ENCODE measurements around the gene CDH15.
"Not testable (repeated sequence)": the region's sequence is repeated elsewhere in the genome, so short reads cannot be mapped to it uniquely, and the experiment has no call there.

The CDH15 gene

GRCh38 chr16:89187032-89187769 lies 15.7 kb downstream of the CDH15 start:
- DNase-seq (ENCODE audit: low read depth, low spot score), result no peak

- DNase-seq (ENCODE audit: low read depth, low spot score), result no peak
Measured at GRCh38 chr16:89187770-89188392, 16.3 kb downstream of the CDH15 start.

DNA sequence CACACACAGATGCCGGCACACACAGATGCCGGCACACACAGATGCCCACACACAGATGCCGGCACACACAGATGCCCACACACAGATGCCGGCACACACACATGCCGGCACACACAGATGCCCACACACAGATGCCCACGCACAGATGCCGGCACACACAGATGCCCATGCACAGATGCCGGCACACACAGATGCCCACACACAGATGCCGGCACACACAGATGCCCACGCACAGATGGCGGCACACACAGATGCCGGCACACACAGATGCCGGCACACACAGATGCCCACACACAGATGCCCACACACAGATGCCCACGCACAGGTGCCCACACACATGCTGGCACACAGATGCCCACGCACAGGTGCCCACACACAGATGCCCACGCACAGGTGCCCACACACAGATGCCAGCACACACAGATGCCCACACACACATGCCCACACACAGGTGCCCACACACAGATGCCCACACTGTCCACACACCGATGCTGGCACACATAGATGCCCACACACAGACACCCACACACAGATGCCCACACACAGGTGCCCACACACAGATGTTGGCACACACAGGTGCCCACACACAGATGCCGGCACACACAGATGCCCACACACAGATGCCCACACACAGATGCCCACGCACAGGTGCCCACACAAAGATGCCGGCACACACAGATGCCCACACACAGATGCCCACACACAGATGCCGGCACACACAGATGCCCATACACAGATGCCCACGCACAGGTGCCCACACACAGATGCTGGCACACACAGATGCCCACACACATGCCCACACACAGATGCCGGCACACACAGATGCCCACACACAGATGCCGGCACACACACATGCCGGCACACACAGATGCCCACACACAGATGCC lies 17.2 kb downstream of the CDH15 start:
- DNase-seq (ENCODE audit: low read depth, low spot score), result not testable (repeated sequence)

GRCh38 chr16:89189358-89190025 lies 17.9 kb downstream of the CDH15 start:
- DNase-seq (ENCODE audit: low read depth, low spot score), result no peak

DNA sequence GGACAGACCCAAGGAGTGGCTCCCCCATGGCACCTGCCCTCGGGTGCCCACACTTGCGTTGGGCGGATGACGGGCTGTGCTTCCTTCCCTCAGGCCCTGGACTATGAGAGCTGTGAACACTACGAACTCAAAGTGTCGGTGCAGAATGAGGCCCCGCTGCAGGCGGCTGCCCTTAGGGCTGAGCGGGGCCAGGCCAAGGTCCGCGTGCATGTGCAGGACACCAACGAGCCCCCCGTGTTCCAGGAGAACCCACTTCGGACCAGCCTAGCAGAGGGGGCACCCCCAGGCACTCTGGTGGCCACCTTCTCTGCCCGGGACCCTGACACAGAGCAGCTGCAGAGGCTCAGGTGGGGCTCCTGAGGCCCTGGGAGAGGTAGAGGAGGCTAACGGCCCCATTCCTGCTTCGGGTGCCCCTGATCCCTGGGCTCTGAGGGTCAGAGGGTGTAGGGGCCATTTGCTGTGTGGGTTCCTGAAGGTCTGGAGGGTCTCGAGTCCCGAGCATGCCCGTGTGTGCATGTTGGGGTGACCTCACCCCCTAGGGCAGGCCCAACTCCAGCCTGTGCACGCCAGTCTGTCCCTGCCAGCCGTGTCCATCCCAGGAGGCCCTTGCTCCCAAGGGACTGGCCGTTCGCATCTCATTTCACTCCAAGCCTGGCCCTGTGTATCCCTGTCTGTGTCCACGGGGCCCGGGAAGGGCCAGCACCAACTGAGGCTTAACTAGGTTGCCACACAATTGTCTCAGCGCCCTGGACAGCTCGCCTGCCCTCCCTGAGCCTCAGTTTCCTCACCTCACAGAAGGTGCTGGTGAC lies 18.8 kb downstream of the CDH15 start:
- no peak for DNase-seq (ENCODE audit: low read depth, low spot score)

DNA sequence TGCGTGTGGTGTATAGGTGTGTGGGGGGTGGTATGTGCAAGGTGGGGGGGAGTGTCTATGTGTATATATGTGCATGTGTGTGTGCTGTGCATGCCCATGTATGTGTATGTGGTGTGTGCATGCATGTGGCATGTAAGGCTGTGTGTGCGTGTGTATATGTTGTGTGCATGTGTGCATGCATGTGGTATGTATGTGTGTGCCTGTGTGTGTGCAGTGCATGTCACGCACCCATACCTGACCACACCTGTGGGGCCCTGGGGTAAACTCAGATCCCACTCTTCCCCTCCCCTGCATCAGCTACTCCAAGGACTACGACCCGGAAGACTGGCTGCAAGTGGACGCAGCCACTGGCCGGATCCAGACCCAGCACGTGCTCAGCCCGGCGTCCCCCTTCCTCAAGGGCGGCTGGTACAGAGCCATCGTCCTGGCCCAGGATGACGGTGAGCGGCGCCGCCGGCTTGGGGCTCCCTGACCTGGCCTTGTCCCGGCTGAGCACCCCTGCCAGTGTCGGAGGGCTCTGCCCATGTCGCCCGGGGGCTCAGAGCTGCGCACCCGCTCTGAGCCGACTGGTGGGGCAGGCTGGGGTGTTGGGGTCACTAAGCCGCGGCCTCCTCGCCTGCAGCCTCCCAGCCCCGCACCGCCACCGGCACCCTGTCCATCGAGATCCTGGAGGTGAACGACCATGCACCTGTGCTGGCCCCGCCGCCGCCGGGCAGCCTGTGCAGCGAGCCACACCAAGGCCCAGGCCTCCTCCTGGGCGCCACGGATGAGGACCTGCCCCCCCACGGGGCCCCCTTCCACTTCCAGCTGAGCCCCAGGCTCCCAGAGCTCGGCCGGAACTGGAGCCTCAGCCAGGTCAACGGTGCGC lies 19.7 kb downstream of the CDH15 start:
- DNase-seq (ENCODE audit: low read depth, low spot score), result no peak

- DNase-seq (ENCODE audit: low read depth, low spot score), result no peak
Measured at GRCh38 chr16:89191901-89192185, 20.3 kb downstream of the CDH15 start.

GRCh38 chr16:89192186-89192955 lies 20.8 kb downstream of the CDH15 start:
- DNase-seq (ENCODE audit: low read depth, low spot score), result not testable (repeated sequence)

DNA sequence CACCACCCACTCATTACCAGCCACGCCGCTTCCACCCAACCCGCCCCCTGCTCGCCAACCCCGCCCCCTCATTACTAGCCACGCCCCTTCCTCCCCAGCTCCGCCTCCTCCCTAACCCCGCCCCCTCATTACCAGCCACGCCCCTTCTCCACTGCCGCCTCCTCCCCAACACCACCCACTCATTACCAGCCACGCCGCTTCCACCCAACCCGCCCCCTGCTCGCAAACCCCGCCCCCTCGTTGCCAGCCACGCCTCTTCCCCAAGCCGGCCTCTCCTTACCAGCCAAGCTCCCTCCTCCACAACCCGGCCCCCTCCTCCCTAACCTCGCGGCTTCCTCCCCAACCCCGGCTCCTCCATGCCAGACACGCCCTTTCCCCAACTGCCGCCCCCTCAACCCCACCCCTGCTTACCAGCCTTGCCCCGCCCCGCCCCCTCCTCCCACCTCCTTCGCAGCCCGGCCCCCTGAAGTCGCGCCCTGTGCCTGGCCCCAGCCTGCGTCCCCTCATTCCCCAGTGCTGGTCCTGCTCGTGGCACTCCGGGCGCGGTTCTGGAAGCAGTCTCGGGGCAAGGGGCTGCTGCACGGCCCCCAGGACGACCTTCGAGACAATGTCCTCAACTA lies 21.5 kb downstream of the CDH15 start:
- DNase-seq (ENCODE audit: low read depth, low spot score), result no peak

DNA sequence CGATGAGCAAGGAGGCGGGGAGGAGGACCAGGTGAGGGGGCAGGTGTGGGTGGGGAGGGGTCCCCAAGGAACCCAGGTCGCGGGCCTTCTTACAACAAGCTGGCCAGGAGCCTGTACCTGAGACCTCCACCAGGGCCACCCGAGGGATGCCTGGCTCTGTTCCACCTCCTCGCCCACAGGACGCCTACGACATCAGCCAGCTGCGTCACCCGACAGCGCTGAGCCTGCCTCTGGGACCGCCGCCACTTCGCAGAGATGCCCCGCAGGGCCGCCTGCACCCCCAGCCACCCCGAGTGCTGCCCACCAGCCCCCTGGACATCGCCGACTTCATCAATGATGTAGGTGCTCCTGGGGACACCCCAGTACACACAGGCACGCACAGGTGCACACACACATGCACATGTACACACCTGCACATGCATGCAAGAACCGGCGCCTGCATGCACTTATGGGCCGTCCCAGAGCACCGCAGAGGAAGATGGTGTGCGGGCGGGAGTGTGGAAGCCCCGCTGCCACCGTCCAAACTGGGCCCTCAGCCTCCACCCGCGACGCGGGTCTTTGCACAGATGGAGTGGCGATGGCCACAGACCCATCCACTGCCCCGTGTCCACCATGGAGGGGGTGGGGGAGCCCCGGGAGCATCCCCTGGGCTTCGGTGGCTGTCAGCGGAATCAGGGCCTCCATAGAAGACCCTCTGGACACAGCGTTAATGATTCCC lies 22.2 kb downstream of the CDH15 start:
- no peak for DNase-seq (ENCODE audit: low read depth, low spot score)

GRCh38 chr16:89194340-89195311 lies 23.1 kb downstream of the CDH15 start:
- DNase-seq (ENCODE audit: low read depth, low spot score), result no peak

DNA sequence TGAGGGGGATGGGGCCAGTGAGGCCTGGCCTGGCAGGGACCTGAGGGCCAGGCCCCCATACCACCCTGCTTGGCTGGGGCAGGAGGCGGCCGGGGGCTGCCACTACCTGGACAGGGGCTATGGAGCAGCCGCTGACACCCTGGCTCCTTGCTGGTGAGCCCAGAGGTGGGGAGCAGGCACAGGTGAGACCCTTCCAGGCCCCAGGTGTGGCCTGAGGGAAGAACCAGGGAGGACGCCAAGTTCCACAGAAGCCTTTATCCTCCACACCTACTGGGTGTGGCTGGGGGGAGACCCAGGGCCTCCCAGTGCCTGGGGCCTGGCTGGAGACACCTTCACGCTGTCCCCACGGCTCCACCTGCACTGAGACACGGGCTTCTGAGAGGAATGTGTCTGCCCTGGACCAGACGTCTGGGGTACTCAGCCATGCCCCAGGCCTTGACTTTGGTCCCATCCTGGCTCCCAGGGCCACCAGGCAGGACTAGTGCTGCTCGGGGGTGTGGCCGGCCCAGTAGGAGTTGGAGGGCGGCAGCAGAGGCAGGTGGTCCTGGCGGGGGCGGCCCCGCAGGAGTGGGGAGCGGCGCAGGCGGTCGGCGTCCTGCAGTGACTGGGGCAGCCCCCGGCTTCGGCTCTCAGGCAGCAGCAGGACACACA lies 24.1 kb downstream of the CDH15 start:
- no peak for DNase-seq (ENCODE audit: low read depth, low spot score)

DNA sequence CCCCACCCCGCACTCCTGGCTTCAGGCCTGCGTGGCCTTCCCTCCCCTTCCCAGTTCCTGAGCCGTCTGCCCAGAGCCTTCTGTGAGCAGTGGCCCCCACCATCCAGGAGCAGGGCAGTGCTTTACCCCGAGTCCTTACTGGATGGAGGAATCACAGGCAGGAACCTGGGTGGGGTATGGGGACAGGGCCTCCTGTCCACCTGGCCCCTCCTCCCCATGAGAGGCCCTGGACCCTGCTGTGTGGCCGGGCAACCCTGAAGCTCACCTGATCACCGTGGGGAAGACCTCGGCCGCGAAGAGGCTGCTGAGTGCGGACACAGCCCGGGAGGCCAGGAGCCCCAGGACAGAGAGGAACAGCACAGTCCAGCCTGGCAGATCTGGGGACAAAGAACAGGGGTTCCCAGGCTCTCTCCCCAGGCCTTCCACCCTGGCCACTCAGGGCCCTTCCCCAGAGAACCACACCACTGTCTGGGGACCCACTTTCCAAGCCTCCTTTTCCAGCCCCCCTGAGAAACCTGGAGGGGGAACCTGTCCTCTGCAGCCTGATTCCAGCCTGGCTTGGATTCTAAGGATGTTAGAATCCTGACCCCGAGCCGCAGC lies 25.6 kb downstream of the CDH15 start:
- no peak for DNase-seq (ENCODE audit: low read depth, low spot score)

DNA sequence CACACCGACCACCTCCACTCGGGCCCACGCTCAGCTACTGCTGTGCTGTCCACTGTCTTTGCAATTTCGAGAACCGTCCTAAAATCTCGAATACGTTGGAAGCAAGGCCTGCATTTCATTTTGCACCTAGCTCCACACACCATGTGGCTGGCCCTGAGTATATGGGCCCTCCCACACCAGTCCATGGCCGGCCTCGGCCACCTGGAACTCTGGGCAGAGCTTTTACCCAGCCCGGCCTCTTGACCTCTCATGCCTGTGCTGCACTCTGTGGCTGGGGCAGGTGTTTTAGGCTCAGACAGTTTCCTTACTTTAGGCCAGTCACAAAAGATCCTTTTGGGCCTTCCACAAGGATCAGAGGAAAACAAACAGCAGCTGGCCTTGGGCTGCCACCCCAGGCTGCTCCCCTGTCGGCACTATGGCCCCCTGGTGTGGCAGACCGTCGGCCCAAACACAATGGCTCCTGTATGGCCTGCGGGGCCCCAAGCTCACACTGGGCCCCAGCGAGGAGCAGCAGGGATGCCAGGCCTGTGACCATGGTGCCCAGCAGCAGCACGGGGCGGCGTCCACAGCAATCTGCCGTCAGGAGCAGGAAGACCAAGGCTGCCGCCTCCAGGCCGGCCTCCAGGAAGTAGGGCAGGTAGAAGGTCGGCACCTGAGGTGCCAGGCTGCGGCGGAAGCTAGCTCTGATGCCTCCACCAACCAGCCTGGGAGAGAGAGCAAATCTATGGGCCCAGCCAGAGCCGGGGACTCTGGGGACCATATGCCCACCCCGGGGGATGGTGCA lies 26.3 kb downstream of the CDH15 start:
- no peak for DNase-seq (ENCODE audit: low read depth, low spot score)

GRCh38 chr16:89198417-89199240 lies 27.1 kb downstream of the CDH15 start:
- no peak for DNase-seq (ENCODE audit: low read depth, low spot score)
